NB4 (cell line): ENCODE results near the gene CFAP45.

Source experiments
- CTCF ChIP-seq: IDR thresholded peaks from one replicate; pipeline ENCODE4 v1.5.1; 2012; ENCODE audit warnings: low read depth, low read length
- MAX ChIP-seq: IDR thresholded peaks from 2 replicates; pipeline ENCODE4 v1.6.1; 2011; ENCODE audit warnings: low read depth, low read length
- MYC ChIP-seq: IDR thresholded peaks from 2 replicates; pipeline ENCODE4 v1.6.1; 2011; ENCODE audit warnings: low read depth, low read length
- POLR2A ChIP-seq: IDR thresholded peaks from 2 replicates; pipeline ENCODE4 v1.6.1; 2011; ENCODE audit warnings: mild to moderate bottlenecking; ENCODE audit not compliant: insufficient read length; ENCODE audit errors: extremely low read depth

- no peak for TF ChIP-seq CTCF
- TF ChIP-seq POLR2A = no peak
- TF ChIP-seq MYC = no peak
- TF ChIP-seq MAX = no peak
Observed at GRCh38 chr1:159829822-159830465, 70.0 kb downstream of the CFAP45 start.
